H1 (cell line): Measurements from ENCODE around the gene LRBA.
"Not testable (repeated sequence)": the region's sequence is repeated elsewhere in the genome, so short reads cannot be mapped to it uniquely, and the experiment has no call there.

Experiments
- CTCF ChIP-seq, 3 experiments: IDR thresholded peaks; 1 replicate in 2 of 3; 2 replicates in 1 of 3; pipeline versions ENCODE4 v1.5.1 to v1.6.1; 2011; ENCODE audit warnings: low read length in 3 of 3, mild to moderate bottlenecking in 3 of 3, inconsistent platforms in 2 of 3, low read depth in 1 of 3, moderate library complexity in 1 of 3; ENCODE audit not compliant: insufficient read depth in 1 of 3; ENCODE audit errors: control extremely low read depth in 1 of 3
- EP300 ChIP-seq, 2 experiments: IDR thresholded peaks; 1 replicate in 1 of 2; 2 replicates in 1 of 2; pipeline ENCODE4 v1.6.1; 2011 to 2012; ENCODE audit warnings: low read depth in 2 of 2, low read length in 2 of 2, mild to moderate bottlenecking in 2 of 2, borderline replicate concordance in 1 of 2, inconsistent platforms in 1 of 2, moderate library complexity in 1 of 2
- MAFK ChIP-seq: IDR thresholded peaks from 2 replicates; pipeline ENCODE4 v1.6.1; 2012; ENCODE audit warnings: low read depth, mild to moderate bottlenecking, improper control_type of control experiment, low read length
- POLR2A ChIP-seq, 2 experiments: IDR thresholded peaks; 1 replicate in 1 of 2; 2 replicates in 1 of 2; pipeline ENCODE4 v1.6.1; 2011; ENCODE audit warnings: low read depth in 2 of 2, low read length in 2 of 2, mild to moderate bottlenecking in 2 of 2; ENCODE audit errors: control extremely low read depth in 1 of 2
- RXRA ChIP-seq: IDR thresholded peaks from 2 replicates; pipeline ENCODE4 v1.6.1; 2011; ENCODE audit warnings: low read depth, mild to moderate bottlenecking, low read length, moderate library complexity; ENCODE audit not compliant: insufficient read depth
- SIN3A ChIP-seq, 2 experiments: IDR thresholded peaks in 1 of 2; conservative IDR thresholded peaks in 1 of 2; 2 replicates each; pipeline ENCODE4 v1.6.1; 2011 to 2012; ENCODE audit warnings: low read length in 2 of 2, improper control_type of control experiment in 1 of 2, low read depth in 1 of 2, mild to moderate bottlenecking in 1 of 2

- not testable (repeated sequence) for TF ChIP-seq POLR2A (IDR thresholded peaks at IDR 0.05; ENCODE audit: control extremely low read depth in 1 of 2, low read depth in 2 of 2, low read length in 2 of 2); SIN3A (conservative IDR thresholded peaks at IDR 0.05 in 1 of 2, IDR thresholded peaks at IDR 0.05 in 1 of 2; ENCODE audit: low read depth in 1 of 2, low read length in 2 of 2); CTCF (IDR thresholded peaks at IDR 0.05; ENCODE audit: control extremely low read depth in 1 of 3, insufficient read depth in 1 of 3, low read depth in 1 of 3, low read length in 3 of 3); MAFK; RXRA; EP300 (IDR thresholded peaks at IDR 0.05; ENCODE audit: borderline replicate concordance in 1 of 2, low read depth in 2 of 2, low read length in 2 of 2)
These were observed 21.5 kb downstream of the LRBA start for GRCh38 chr4:150993577-150993976.
